NCI-H2196 (cell line): ENCODE measurements around the gene ZNF584.

ENCODE experiments used
- DNase-seq: peaks from one replicate; lab custom pipeline; 2025; ENCODE audit not compliant: unreplicated experiment; lab: John Stamatoyannopoulos, UW

Gene ZNF584

GRCh38 chr19:58460039-58460438, 51.6 kb downstream of the ZNF584 start:
- no peak for DNase-seq

- DNase-seq: no peak
Measured at GRCh38 chr19:58466089-58466759, 57.8 kb downstream of the ZNF584 start.

GRCh38 chr19:58466760-58467589, 58.5 kb downstream of the ZNF584 start, which contains the start of gene ZNF324:
Gene ZNF324, plus strand, starts transcription at chr19:58467080. Its CDS starts 2,106 bp downstream, at chr19:58469186.
- DNase-seq: peak; percentile 98
